H9 (cell line): ENCODE data around the gene ADARB2. TPM values are rescaled to one million over a fixed set of nuclear protein-coding genes. Genes with fewer than 3 reads are reported as not detected.
"Not testable (repeated sequence)": the region's sequence is repeated elsewhere in the genome, so short reads cannot be mapped to it uniquely, and the experiment has no call there.

Experiments
- DNase-seq: peaks from one replicate; pipeline ENCODE4 v3.0.0-alpha.2; 2017
- H2AFZ ChIP-seq: one replicate; pipeline ENCODE4 v1.6.1; 2013; ENCODE audit warnings: mild to moderate bottlenecking, low read length, control low read depth, moderate library complexity
- H2AK5ac ChIP-seq: 2 replicates; pipeline ENCODE4 v1.6.1; 2013; ENCODE audit warnings: low read length, control low read depth, mixed read lengths; ENCODE audit not compliant: insufficient read length
- H2BK120ac ChIP-seq: one replicate; pipeline ENCODE4 v1.6.1; 2013; ENCODE audit warnings: low read depth, mild to moderate bottlenecking, low read length, control low read depth, inconsistent platforms; ENCODE audit not compliant: poor library complexity, severe bottlenecking
- H2BK12ac ChIP-seq: 2 replicates; pipeline ENCODE4 v1.6.1; 2013; ENCODE audit warnings: low read length, control low read depth, mixed read lengths, low read depth; ENCODE audit not compliant: insufficient read length
- H2BK15ac ChIP-seq: 2 replicates; pipeline ENCODE4 v1.6.1; 2013; ENCODE audit warnings: low read depth, low read length, control low read depth
- H2BK20ac ChIP-seq: one replicate; pipeline ENCODE4 v1.6.1; 2013; ENCODE audit warnings: low read depth, mild to moderate bottlenecking, low read length, control low read depth, inconsistent platforms; ENCODE audit not compliant: poor library complexity, severe bottlenecking
- H2BK5ac ChIP-seq: 2 replicates; pipeline ENCODE4 v1.6.1; 2013; ENCODE audit warnings: low read length, control low read depth, mixed read lengths; ENCODE audit not compliant: insufficient read length
- H3K14ac ChIP-seq: 2 replicates; pipeline ENCODE4 v1.6.1; 2013; ENCODE audit warnings: low read length, control low read depth; ENCODE audit not compliant: insufficient read depth
- H3K18ac ChIP-seq: 2 replicates; pipeline ENCODE4 v1.6.1; 2013; ENCODE audit warnings: low read depth, mild to moderate bottlenecking, mixed read lengths, low read length, control low read depth; ENCODE audit not compliant: insufficient read length
- H3K23ac ChIP-seq: 2 replicates; pipeline ENCODE4 v1.6.1; 2013; ENCODE audit warnings: low read length, control low read depth, mixed read lengths, low read depth; ENCODE audit not compliant: insufficient read length
- H3K23me2 ChIP-seq: 2 replicates; pipeline ENCODE4 v1.6.1; 2013; ENCODE audit warnings: low read depth, mild to moderate bottlenecking, mixed read lengths, low read length, control low read depth; ENCODE audit not compliant: insufficient read length, poor library complexity, severe bottlenecking
- H3K27ac ChIP-seq: 2 replicates; pipeline ENCODE4 v1.5.1; 2013; ENCODE audit warnings: low read length, control low read depth, mixed read lengths, low read depth; ENCODE audit not compliant: insufficient read length
- H3K27me3 ChIP-seq: 2 replicates; pipeline ENCODE4 v1.6.1; 2013; ENCODE audit warnings: low read length, control low read depth, inconsistent platforms; ENCODE audit not compliant: insufficient read depth
- H3K4ac ChIP-seq: 2 replicates; pipeline ENCODE4 v1.6.1; 2013; ENCODE audit warnings: low read depth, mild to moderate bottlenecking, control low read depth, inconsistent platforms, low read length, moderate library complexity
- H3K4me1 ChIP-seq: 2 replicates; pipeline ENCODE4 v1.6.1; 2013; ENCODE audit warnings: low read length, control low read depth, inconsistent platforms; ENCODE audit not compliant: insufficient read depth
- H3K4me2 ChIP-seq: 2 replicates; pipeline ENCODE4 v1.6.1; 2013; ENCODE audit warnings: low read length, control low read depth, mixed read lengths; ENCODE audit not compliant: insufficient read length, insufficient read depth
- H3K56ac ChIP-seq: 2 replicates; pipeline ENCODE4 v1.6.1; 2013; ENCODE audit warnings: low read depth, mild to moderate bottlenecking, mixed read lengths, low read length, control low read depth; ENCODE audit not compliant: insufficient read length
- H3K79me1 ChIP-seq: 2 replicates; pipeline ENCODE4 v1.6.1; 2013; ENCODE audit warnings: low read depth, mild to moderate bottlenecking, moderate library complexity, low read length, control low read depth, inconsistent platforms; ENCODE audit not compliant: insufficient read depth, poor library complexity, severe bottlenecking
- H3K79me2 ChIP-seq: 2 replicates; pipeline ENCODE4 v1.6.1; 2013; ENCODE audit warnings: low read length, control low read depth, inconsistent platforms; ENCODE audit not compliant: insufficient read depth
- H3K9ac ChIP-seq: 2 replicates; pipeline ENCODE4 v1.6.1; 2013; ENCODE audit warnings: low read length, control low read depth, mixed read lengths; ENCODE audit not compliant: insufficient read length; ENCODE audit errors: extremely low read depth
- H3K9me3 ChIP-seq: one replicate; pipeline ENCODE4 v1.6.1; 2013; ENCODE audit warnings: low read depth, low read length, inconsistent platforms; ENCODE audit not compliant: control insufficient read depth
- H3T11ph ChIP-seq: one replicate; pipeline ENCODE4 v1.6.1; 2013; ENCODE audit warnings: mild to moderate bottlenecking, low read length, control low read depth, inconsistent platforms
- H4K20me1 ChIP-seq: one replicate; pipeline ENCODE4 v1.6.1; 2013; ENCODE audit not compliant: control insufficient read depth, insufficient read length, insufficient read depth
- H4K5ac ChIP-seq: 2 replicates; pipeline ENCODE4 v1.6.1; 2013; ENCODE audit warnings: low read depth, mild to moderate bottlenecking, mixed read lengths, low read length, control low read depth; ENCODE audit not compliant: insufficient read length
- H4K8ac ChIP-seq: replicated peaks from 2 replicates; pipeline ENCODE4 v1.6.1; 2013; ENCODE audit warnings: low read length, control low read depth, mixed read lengths, low read depth; ENCODE audit not compliant: insufficient read length
- H4K91ac ChIP-seq: 2 replicates; pipeline ENCODE4 v1.6.1; 2013; ENCODE audit warnings: low read depth, mild to moderate bottlenecking, moderate library complexity, mixed read lengths, low read length, control low read depth; ENCODE audit not compliant: insufficient read length
- H3K27ac Mint-ChIP-seq, 3 experiments: 2 replicates in 2 of 3; 3 replicates in 1 of 3; pipeline ENCODE4 v1.8.0; 2020 to 2021; ENCODE audit warnings: mixed read lengths in 3 of 3, mild to moderate bottlenecking in 1 of 3, moderate library complexity in 1 of 3
- H3K27me3 Mint-ChIP-seq: 2 replicates; pipeline ENCODE4 v1.8.0; 2021; ENCODE audit warnings: low read depth, mild to moderate bottlenecking, moderate library complexity, mixed read lengths
- H3K36me3 Mint-ChIP-seq, 3 experiments: 2 replicates in 2 of 3; 3 replicates in 1 of 3; pipeline ENCODE4 v1.8.0; 2020 to 2021; ENCODE audit warnings: low read depth in 3 of 3, mixed read lengths in 3 of 3; ENCODE audit not compliant: insufficient read depth in 1 of 3
- H3K4me1 Mint-ChIP-seq, 2 experiments: 2 replicates each; pipeline ENCODE4 v1.8.0; 2020; ENCODE audit warnings: mixed read lengths in 2 of 2
- H3K4me3 Mint-ChIP-seq, 2 experiments: 2 replicates in 1 of 2; 3 replicates in 1 of 2; pipeline ENCODE4 v1.8.0; 2020 to 2021; ENCODE audit warnings: mild to moderate bottlenecking in 2 of 2, mixed read lengths in 2 of 2, moderate library complexity in 1 of 2
- H3K9me3 Mint-ChIP-seq, 2 experiments: 2 replicates in 1 of 2; 3 replicates in 1 of 2; pipeline ENCODE4 v1.8.0; 2020; ENCODE audit warnings: mild to moderate bottlenecking in 2 of 2, mixed read lengths in 2 of 2, moderate library complexity in 1 of 2
- CTCF ChIP-seq: fragments of 200-600 bp; sonication (generic); conservative IDR thresholded peaks from 3 replicates; pipeline ENCODE4 v1.8.0; 2021; ENCODE audit warnings: antibody characterized with exemption, mild to moderate bottlenecking
- WGBS: extraction: QIAGEN DNeasy Blood & Tissue Kit; methylation state at CpG from one replicate; pipeline ENCODE4 v1.1.7; 2013; ENCODE audit warnings: missing lambda C conversion rate, low lambda C conversion rate, mixed read lengths; ENCODE audit not compliant: insufficient read length; ENCODE audit errors: extremely low coverage; 5-methylcytosine and 5-hydroxymethylcytosine counted together
- total RNA-seq: library from RNA; stranded (reverse); gene quantifications from 2 replicates; pipeline ENCODE4 v1.2.1, GENCODE V29; 2021

The ADARB2 gene
- total RNA-seq, 1 experiment from 2014 or later, result 0.87 TPM

GRCh38 chr10:1620803-1621202 lies 116.5 kb downstream of the ADARB2 start:
- Histone ChIP-seq H3K79me2 (no peaks in the 10 kb centered on the region), H2BK5ac (no peak overlapping the region), H3K4ac (no peak overlapping the region), H2BK12ac (no peak overlapping the region), H4K20me1 (no peaks in the 10 kb centered on the region), H3K4me2 (no peak overlapping the region), H4K91ac (no peak overlapping the region), H3K9me3 (no peaks in the 10 kb centered on the region), H3K27ac (no peak overlapping the region), H3K27me3 (no peaks in the 10 kb centered on the region), H2AK5ac (no peak overlapping the region), H2BK20ac (no peak overlapping the region), H3K23ac (no peak overlapping the region), H2BK120ac (no peak overlapping the region), H3K14ac (no peak overlapping the region), H3K56ac (no peak overlapping the region), H3K79me1 (no peaks in the 10 kb centered on the region), H3K23me2 (no peaks in the 10 kb centered on the region), H3K9ac (no peak overlapping the region), H3T11ph (no peak overlapping the region), H3K18ac (no peak overlapping the region), H2AFZ (no peak overlapping the region), H2BK15ac (no peak overlapping the region), H4K8ac (no peak overlapping the region), H3K4me1 (no peaks in the 10 kb centered on the region; the same call in 1 of the 2 replicates), H4K5ac (no peak overlapping the region)
- DNase-seq, result no peak
- no peak for TF ChIP-seq CTCF
- H3K4me3 Mint-ChIP-seq, result no peak overlapping the region
- peaks cover 12 to 15% of the 10 kb centered on the region in 2 experiments for H3K4me1 Mint-ChIP-seq
- H3K27me3 Mint-ChIP-seq, result peaks cover 3% of the 10 kb centered on the region
- peaks cover 7% of the 10 kb centered on the region in 2 experiments for H3K9me3 Mint-ChIP-seq
- no peak overlapping the region for H3K27ac Mint-ChIP-seq
- peaks cover 0 to 7% (median 2%) of the 10 kb centered on the region in 3 experiments; a peak in 4 of 7 replicates for H3K36me3 Mint-ChIP-seq

- not testable (repeated sequence) for H2AK5ac ChIP-seq, H2AFZ ChIP-seq, H3K9me3 Mint-ChIP-seq, H3K4me3 Mint-ChIP-seq, H3K14ac ChIP-seq, H4K91ac ChIP-seq, H3K4ac ChIP-seq, H3T11ph ChIP-seq, H4K5ac ChIP-seq, H3K27ac ChIP-seq, H4K20me1 ChIP-seq, DNase-seq, H2BK120ac ChIP-seq, H3K23ac ChIP-seq, H2BK15ac ChIP-seq, H3K27me3 ChIP-seq, H3K27me3 Mint-ChIP-seq, H3K4me2 ChIP-seq, H3K56ac ChIP-seq, H3K4me1 ChIP-seq, H2BK5ac ChIP-seq, H4K8ac ChIP-seq, H3K79me2 ChIP-seq, H2BK20ac ChIP-seq, H2BK12ac ChIP-seq, H3K18ac ChIP-seq, H3K23me2 ChIP-seq, H3K79me1 ChIP-seq, H3K9me3 ChIP-seq, H3K36me3 Mint-ChIP-seq, H3K9ac ChIP-seq
- H3K27ac Mint-ChIP-seq, result peak overlapping the region in 1 of 3 experiments; percentile 95; a peak in 5 of 7 replicates
- H3K4me1 Mint-ChIP-seq, result peaks cover 15 to 18% of the 10 kb centered on the region in 2 experiments
- WGBS, result no CpG with 5 or more reads among the region's 13 CpGs
These were observed 119.7 kb downstream of the ADARB2 start for GRCh38 chr10:1617376-1618317.
